Astrocyte (in vitro differentiated cells and primary cell): ENCODE measurements around the gene PLXNC1.

Experiments
- EZH2 ChIP-seq: IDR thresholded peaks from 2 replicates; pipeline ENCODE4 v1.6.1; 2012; ENCODE audit warnings: mild to moderate bottlenecking, low read length, inconsistent platforms; ENCODE audit not compliant: insufficient read depth
- TF ChIP-seq, protein P1 (sequence below): IDR thresholded peaks from 2 replicates; pipeline ENCODE4 v1.5.1; 2011; ENCODE audit warnings: low read depth, mild to moderate bottlenecking, inconsistent platforms, low read length, moderate library complexity; ENCODE audit not compliant: insufficient read depth

DNA sequence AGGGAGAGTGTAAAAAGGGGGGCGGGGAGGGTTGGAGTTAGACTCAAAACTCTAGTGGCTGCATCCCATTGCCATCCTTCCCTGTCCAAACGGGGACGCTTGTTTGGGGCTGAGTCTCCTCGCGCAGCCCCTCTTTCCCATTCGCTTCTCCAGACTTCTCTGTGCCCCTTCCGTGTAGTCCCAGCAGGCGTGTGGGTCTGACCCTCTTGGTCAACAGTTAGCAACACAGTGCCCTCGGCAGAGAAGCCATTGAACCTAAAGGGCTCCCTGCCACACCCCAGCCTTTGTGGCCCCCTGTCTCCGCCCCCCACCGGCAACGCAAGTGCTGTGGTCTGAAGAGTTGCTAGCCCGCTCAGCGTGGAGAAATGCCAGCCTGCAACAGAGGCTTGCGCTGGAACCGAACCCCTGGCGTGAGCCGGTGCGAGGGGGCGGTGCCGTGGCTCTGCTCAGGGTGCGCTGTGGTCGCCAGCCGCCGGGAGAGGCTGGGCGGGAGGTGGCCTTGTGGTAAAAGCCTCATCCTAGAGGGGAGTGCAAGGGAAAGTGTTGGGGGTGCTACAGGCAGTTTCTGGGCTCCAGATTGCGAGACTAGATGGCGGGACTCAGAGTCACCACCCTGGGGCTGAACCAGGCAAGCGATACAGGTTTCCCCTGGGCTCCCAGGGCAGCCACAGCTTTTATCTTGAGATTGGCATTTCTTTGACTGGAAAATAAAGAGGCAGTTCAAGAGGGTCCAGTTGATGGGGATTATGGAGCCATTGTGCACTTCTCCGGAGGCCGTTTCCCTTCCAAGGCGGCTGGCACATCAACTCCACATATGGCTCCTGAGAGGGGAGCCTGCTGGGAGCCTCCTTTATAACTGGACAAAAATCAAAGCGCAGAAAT lies 2.1 kb downstream of the PLXNC1 start:
- TF ChIP-seq, protein P1, sequence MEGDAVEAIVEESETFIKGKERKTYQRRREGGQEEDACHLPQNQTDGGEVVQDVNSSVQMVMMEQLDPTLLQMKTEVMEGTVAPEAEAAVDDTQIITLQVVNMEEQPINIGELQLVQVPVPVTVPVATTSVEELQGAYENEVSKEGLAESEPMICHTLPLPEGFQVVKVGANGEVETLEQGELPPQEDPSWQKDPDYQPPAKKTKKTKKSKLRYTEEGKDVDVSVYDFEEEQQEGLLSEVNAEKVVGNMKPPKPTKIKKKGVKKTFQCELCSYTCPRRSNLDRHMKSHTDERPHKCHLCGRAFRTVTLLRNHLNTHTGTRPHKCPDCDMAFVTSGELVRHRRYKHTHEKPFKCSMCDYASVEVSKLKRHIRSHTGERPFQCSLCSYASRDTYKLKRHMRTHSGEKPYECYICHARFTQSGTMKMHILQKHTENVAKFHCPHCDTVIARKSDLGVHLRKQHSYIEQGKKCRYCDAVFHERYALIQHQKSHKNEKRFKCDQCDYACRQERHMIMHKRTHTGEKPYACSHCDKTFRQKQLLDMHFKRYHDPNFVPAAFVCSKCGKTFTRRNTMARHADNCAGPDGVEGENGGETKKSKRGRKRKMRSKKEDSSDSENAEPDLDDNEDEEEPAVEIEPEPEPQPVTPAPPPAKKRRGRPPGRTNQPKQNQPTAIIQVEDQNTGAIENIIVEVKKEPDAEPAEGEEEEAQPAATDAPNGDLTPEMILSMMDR, result no peak
- peak; percentile 28 for TF ChIP-seq EZH2
